HEK293 (cell line): ENCODE data around the gene BACH2.
A peak's percentile ranks its signal among the peaks of the same experiment; 100 is the strongest.
"Not testable (repeated sequence)": the region's sequence is repeated elsewhere in the genome, so short reads cannot be mapped to it uniquely, and the experiment has no call there.

ENCODE experiments used
- CTCF ChIA-PET: fragments of 350-600 bp; formaldehyde crosslinking; extraction: SDS; loops from one replicate; lab custom pipeline; 2021; ENCODE audit warnings: antibody characterized with exemption; lab: Yijun Ruan, JAX
- POLR2A ChIA-PET: fragments of 300-600 bp; formaldehyde crosslinking; extraction: SDS; loops from one replicate; lab custom pipeline; 2020; ENCODE audit warnings: antibody characterized with exemption, inconsistent platforms; lab: Yijun Ruan, JAX
- H3K27ac ChIP-seq: fragments of 200-500 bp; sonication (Bioruptor generic); 2 replicates; pipeline ENCODE4 v1.5.1; 2014; ENCODE audit warnings: low read depth, low read length, control low read depth, inconsistent platforms; ENCODE audit errors: extremely low read depth
- H3K36me3 ChIP-seq, 2 experiments: fragments of 200-500 bp in 1 of 2; sonication (Bioruptor generic) in 1 of 2; 1 replicate in 1 of 2; 2 replicates in 1 of 2; pipeline ENCODE4 v1.5.1; 2014 to 2017; ENCODE audit warnings: inconsistent platforms in 2 of 2, low read length in 2 of 2; ENCODE audit not compliant: control insufficient read depth in 2 of 2, insufficient read depth in 1 of 2
- H3K4me1 ChIP-seq: fragments of 200-500 bp; sonication (Bioruptor generic); 2 replicates; pipeline ENCODE4 v1.5.1; 2014; ENCODE audit warnings: mild to moderate bottlenecking, low read length, inconsistent platforms; ENCODE audit not compliant: control insufficient read depth, insufficient read depth
- H3K4me3 ChIP-seq: 2 replicates; pipeline ENCODE4 v1.5.1; 2011; ENCODE audit warnings: low read depth, mild to moderate bottlenecking, control low read depth, low read length, moderate library complexity
- H3K9me3 ChIP-seq: fragments of 200-500 bp; sonication (Bioruptor generic); 2 replicates; pipeline ENCODE4 v1.5.1; 2014; ENCODE audit warnings: low read depth, low read length, inconsistent platforms; ENCODE audit not compliant: control insufficient read depth, insufficient read depth
- EGR2 ChIP-seq: fragments of 450-650 bp; formaldehyde crosslinking; IDR thresholded peaks from 2 replicates; pipeline ENCODE4 v1.5.1; 2016; ENCODE audit warnings: low read depth, missing biosample characterization, missing genetic modification characterization
- GLI2 ChIP-seq: fragments of 450-650 bp; formaldehyde crosslinking; IDR thresholded peaks from 2 replicates; pipeline ENCODE4; 2017; ENCODE audit warnings: missing biosample characterization, missing genetic modification characterization, low read depth, borderline replicate concordance
- ZNF146 ChIP-seq: fragments of 450-650 bp; formaldehyde crosslinking; IDR thresholded peaks from 2 replicates; pipeline ENCODE4 v1.5.1; 2016; ENCODE audit warnings: missing biosample characterization, missing genetic modification characterization
- ZNF555 ChIP-seq: fragments of 450-650 bp; formaldehyde crosslinking; conservative IDR thresholded peaks from 2 replicates; pipeline ENCODE4 v1.5.1; 2017; ENCODE audit warnings: missing biosample characterization, mild to moderate bottlenecking, missing genetic modification characterization, inconsistent platforms
- TF ChIP-seq, protein P1 (sequence below): fragments of 450-650 bp; formaldehyde crosslinking; IDR thresholded peaks from 2 replicates; pipeline ENCODE4 v1.5.1; 2016; ENCODE audit warnings: missing biosample characterization, missing genetic modification characterization
- TF ChIP-seq, protein P2 (sequence below): fragments of 450-650 bp; formaldehyde crosslinking; IDR thresholded peaks from 2 replicates; pipeline ENCODE4 v1.5.1; 2016; ENCODE audit warnings: missing biosample characterization, missing genetic modification characterization, borderline replicate concordance
- TF ChIP-seq, protein P3 (sequence below): fragments of 450-650 bp; formaldehyde crosslinking; conservative IDR thresholded peaks from 2 replicates; pipeline ENCODE4 v1.5.1; 2016; ENCODE audit warnings: low read depth, missing biosample characterization, missing genetic modification characterization
- TF ChIP-seq, protein P4 (sequence below): fragments of 450-650 bp; formaldehyde crosslinking; IDR thresholded peaks from 2 replicates; pipeline ENCODE4 v1.5.1; 2016; ENCODE audit warnings: missing biosample characterization, missing genetic modification characterization

BACH2 gene

GRCh38 chr6:90128687-90129086 is 168.0 kb downstream of the BACH2 start:
- POLR2A ChIA-PET, H3K36me3 ChIP-seq, H3K9me3 ChIP-seq, H3K27ac ChIP-seq, H3K4me3 ChIP-seq: not testable (repeated sequence)
- CTCF ChIA-PET = interaction anchor here (1.2 kb wide), 1 partner anchor 10 kb away, joined by 6 read pairs; no protein-coding TSS in a partner anchor
- TF ChIP-seq, protein P1, sequence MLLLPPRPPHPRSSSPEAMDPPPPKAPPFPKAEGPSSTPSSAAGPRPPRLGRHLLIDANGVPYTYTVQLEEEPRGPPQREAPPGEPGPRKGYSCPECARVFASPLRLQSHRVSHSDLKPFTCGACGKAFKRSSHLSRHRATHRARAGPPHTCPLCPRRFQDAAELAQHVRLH (tag by site-specific recombination) = 0 out of 2 replicates have a peak, but pooled peaks have one; percentile 41
- peak; percentile 91 for TF ChIP-seq ZNF146
- H3K4me1 ChIP-seq = peaks cover 15% of the 10 kb centered on the region

DNA sequence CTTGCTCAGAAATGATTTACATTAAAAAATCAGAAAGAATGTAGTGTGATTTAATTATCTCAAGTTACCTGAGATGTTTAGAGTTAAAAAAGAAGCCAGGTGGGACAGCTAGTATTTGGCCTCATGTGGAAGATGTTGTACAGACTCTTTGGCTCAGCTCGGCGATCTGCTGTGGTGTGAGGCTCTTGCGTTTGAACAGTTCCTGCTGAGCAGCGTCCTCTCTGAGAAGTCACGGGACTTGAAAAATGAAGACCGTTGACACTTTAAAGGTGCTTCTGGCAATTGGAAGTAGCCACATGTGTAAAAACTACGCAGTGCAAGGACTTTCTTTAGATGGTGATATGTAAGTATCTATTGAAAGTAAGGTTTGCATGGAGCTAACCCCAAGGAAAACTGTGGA is 169.0 kb downstream of the BACH2 start:
- TF ChIP-seq, protein P2, sequence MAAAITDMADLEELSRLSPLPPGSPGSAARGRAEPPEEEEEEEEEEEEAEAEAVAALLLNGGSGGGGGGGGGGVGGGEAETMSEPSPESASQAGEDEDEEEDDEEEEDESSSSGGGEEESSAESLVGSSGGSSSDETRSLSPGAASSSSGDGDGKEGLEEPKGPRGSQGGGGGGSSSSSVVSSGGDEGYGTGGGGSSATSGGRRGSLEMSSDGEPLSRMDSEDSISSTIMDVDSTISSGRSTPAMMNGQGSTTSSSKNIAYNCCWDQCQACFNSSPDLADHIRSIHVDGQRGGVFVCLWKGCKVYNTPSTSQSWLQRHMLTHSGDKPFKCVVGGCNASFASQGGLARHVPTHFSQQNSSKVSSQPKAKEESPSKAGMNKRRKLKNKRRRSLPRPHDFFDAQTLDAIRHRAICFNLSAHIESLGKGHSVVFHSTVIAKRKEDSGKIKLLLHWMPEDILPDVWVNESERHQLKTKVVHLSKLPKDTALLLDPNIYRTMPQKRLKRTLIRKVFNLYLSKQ (tag by site-specific recombination) = no peak
- TF ChIP-seq, protein P3, sequence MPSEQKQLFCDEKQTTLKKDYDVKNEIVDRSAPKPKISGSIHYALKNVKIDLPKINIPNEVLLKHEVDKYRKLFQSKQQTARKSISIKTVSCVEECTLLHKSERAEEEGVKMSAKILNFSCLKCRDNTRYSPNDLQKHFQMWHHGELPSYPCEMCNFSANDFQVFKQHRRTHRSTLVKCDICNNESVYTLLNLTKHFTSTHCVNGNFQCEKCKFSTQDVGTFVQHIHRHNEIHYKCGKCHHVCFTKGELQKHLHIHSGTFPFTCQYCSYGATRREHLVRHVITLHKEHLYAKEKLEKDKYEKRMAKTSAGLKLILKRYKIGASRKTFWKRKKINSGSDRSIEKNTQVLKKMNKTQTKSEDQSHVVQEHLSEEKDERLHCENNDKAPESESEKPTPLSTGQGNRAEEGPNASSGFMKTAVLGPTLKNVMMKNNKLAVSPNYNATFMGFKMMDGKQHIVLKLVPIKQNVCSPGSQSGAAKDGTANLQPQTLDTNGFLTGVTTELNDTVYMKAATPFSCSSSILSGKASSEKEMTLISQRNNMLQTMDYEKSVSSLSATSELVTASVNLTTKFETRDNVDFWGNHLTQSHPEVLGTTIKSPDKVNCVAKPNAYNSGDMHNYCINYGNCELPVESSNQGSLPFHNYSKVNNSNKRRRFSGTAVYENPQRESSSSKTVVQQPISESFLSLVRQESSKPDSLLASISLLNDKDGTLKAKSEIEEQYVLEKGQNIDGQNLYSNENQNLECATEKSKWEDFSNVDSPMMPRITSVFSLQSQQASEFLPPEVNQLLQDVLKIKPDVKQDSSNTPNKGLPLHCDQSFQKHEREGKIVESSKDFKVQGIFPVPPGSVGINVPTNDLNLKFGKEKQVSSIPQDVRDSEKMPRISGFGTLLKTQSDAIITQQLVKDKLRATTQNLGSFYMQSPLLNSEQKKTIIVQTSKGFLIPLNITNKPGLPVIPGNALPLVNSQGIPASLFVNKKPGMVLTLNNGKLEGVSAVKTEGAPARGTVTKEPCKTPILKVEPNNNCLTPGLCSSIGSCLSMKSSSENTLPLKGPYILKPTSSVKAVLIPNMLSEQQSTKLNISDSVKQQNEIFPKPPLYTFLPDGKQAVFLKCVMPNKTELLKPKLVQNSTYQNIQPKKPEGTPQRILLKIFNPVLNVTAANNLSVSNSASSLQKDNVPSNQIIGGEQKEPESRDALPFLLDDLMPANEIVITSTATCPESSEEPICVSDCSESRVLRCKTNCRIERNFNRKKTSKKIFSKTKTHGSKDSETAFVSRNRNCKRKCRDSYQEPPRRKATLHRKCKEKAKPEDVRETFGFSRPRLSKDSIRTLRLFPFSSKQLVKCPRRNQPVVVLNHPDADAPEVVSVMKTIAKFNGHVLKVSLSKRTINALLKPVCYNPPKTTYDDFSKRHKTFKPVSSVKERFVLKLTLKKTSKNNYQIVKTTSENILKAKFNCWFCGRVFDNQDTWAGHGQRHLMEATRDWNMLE = no peak
- H3K4me3 ChIP-seq = no peak overlapping the region
- no peak overlapping the region for H3K27ac ChIP-seq
- CTCF ChIA-PET = interaction anchor here (0.6 to 1.2 kb wide), 3 partner anchors 9 to 187 kb away, joined by 3 to 6 read pairs (median 3); no protein-coding TSS in a partner anchor
- no peaks in the 10 kb centered on the region for H3K36me3 ChIP-seq
- H3K9me3 ChIP-seq = no peaks in the 10 kb centered on the region
- H3K4me1 ChIP-seq = peaks cover 11% of the 10 kb centered on the region
- POLR2A ChIA-PET = no interaction called here

- ChIA-PET POLR2A (no interaction called here), CTCF (interaction anchor here (1.5 kb wide), 1 partner anchor 158 kb away, joined by 6 read pairs; no protein-coding TSS in a partner anchor)
Measured at GRCh38 chr6:90126839-90127238, 169.8 kb downstream of the BACH2 start.

GRCh38 chr6:90126181-90126580 is 170.5 kb downstream of the BACH2 start:
- H3K36me3 ChIP-seq = no peaks in the 10 kb centered on the region
- POLR2A ChIA-PET = no interaction called here
- no peak for TF ChIP-seq EGR2 (tag by site-specific recombination)
- no peak for TF ChIP-seq ZNF555 (tag by site-specific recombination)
- TF ChIP-seq, protein P4, sequence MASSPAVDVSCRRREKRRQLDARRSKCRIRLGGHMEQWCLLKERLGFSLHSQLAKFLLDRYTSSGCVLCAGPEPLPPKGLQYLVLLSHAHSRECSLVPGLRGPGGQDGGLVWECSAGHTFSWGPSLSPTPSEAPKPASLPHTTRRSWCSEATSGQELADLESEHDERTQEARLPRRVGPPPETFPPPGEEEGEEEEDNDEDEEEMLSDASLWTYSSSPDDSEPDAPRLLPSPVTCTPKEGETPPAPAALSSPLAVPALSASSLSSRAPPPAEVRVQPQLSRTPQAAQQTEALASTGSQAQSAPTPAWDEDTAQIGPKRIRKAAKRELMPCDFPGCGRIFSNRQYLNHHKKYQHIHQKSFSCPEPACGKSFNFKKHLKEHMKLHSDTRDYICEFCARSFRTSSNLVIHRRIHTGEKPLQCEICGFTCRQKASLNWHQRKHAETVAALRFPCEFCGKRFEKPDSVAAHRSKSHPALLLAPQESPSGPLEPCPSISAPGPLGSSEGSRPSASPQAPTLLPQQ (tag by site-specific recombination) = no peak
- no peak overlapping the region for H3K4me3 ChIP-seq
- H3K4me1 ChIP-seq = no peaks in the 10 kb centered on the region; the same call in 1 of the 2 replicates
- CTCF ChIA-PET = interaction anchor here (1.5 kb wide), 1 partner anchor 159 kb away, joined by 6 read pairs; no protein-coding TSS in a partner anchor
- H3K9me3 ChIP-seq = no peaks in the 10 kb centered on the region
- H3K27ac ChIP-seq = no peak overlapping the region

More at GRCh38 chr6:90126839-90127238, 169.8 kb downstream of the BACH2 start:
- no peak overlapping the region for H3K27ac ChIP-seq
- no peaks in the 10 kb centered on the region for H3K9me3 ChIP-seq
- TF ChIP-seq GLI2 = no peak
- TF ChIP-seq, protein P4 (tag by site-specific recombination) = 0 out of 2 replicates have a peak, but pooled peaks have one; percentile 29
- no peaks in the 10 kb centered on the region for H3K36me3 ChIP-seq
- peaks cover 4% of the 10 kb centered on the region for H3K4me1 ChIP-seq
- no peak overlapping the region for H3K4me3 ChIP-seq
